ENCODE measurements around the gene NNMT.

The NNMT gene

GRCh38 chr11:114284914-114285313 lies 11.3 kb upstream of the NNMT start:
- no peak for DNase-seq (ENCODE audit: low read depth in 2 of 2)

DNA sequence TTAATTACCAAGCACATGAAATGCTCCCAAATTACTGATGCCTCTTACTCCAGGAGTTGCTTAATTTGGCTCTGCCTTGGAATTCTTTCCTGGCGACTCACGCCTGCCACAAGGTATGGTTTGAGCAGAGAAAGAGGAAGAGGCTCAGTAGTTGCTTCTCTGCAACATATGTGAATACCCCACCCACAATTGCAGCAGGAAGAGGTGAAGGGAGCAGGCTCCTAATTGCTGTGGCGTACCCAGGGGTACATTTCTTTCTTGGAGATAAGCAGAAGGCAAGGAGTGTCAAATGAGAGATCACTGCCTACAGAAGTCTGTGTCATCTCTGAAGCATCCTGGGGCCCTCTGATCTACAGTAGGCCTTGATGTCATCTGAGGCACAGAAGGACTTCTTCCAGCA lies 10.6 kb upstream of the NNMT start:
- DNase-seq (ENCODE audit: low read depth in 2 of 2), result no peak

DNA sequence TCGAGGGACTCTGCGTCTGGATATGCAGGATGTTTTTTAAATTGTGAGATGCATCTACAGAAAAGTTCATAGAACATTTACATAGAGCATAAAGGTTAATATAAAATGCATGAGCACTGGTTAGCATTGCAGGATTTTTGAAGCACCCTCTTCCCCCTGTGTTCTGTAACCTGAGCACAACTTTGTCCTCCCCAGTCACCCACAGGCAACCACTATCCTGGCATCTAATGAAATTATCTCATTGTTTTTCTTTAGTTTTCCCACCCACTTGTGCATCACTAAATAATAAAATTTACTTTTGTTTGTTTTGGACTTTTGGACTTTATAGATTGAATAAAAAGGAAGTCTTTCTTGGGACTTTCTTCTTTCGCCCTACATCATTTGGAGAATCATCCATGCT lies 10.0 kb upstream of the NNMT start:
- DNase-seq (ENCODE audit: low read depth in 2 of 2), result no peak

DNA sequence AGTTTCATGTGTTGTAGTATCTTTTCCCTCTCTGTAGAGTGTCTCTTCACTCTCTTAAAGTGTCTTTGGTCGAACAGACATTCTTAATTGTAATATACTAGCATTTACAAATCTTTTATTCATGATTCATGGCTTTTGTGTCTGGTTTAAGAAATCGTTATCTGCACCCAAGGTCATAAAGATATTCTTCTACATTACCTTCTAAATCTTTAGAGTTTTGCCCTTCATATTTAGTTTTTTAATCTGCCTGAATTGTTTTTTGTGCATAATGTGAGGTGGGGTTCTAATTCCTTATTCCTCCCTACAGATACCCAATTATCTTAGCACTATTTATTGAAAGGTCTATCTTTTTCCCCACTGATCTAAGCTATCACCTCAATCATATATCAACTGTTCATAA lies 9.0 kb upstream of the NNMT start:
- DNase-seq (ENCODE audit: low read depth in 2 of 2), result no peak

DNA sequence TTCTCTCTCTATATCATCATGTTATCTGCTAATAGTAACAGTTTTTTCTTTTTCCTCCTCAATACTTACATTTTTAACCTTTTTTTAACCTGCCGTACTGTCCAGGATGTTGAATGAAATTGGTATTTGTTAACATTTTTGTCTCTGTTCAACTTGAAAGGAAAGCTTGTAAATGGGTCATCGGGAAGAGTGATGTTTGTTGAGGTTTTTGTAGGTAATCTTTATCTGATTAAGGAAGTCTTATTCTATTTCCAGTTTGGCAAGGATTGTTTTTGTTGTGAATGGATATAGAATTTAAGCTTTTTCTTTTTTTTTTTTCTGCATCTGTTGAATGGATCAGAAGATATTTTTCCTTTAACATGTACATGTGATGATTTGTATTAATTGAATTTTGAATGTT lies 8.1 kb upstream of the NNMT start:
- DNase-seq (ENCODE audit: low read depth in 2 of 2), result no peak

DNA sequence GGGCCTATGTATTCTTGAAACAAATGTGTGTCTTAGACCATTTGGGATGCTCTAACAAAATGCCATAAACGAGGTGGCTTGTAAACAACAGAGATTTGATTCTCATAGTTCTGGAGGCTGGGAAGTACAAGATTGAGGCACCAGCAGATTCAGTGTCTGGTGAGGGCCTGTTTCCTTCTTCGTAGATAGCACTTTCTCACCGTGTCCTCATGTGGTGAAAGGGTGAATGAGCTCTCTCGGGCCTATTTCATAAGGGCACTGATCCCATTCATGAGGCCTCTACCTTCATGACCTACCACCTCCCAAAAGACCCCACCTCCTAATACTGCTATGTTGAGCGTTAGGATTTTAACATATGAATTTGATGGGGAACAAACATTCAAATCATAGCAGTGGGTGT lies 6.4 kb upstream of the NNMT start:
- no peak for DNase-seq (ENCODE audit: low read depth in 2 of 2)

DNA sequence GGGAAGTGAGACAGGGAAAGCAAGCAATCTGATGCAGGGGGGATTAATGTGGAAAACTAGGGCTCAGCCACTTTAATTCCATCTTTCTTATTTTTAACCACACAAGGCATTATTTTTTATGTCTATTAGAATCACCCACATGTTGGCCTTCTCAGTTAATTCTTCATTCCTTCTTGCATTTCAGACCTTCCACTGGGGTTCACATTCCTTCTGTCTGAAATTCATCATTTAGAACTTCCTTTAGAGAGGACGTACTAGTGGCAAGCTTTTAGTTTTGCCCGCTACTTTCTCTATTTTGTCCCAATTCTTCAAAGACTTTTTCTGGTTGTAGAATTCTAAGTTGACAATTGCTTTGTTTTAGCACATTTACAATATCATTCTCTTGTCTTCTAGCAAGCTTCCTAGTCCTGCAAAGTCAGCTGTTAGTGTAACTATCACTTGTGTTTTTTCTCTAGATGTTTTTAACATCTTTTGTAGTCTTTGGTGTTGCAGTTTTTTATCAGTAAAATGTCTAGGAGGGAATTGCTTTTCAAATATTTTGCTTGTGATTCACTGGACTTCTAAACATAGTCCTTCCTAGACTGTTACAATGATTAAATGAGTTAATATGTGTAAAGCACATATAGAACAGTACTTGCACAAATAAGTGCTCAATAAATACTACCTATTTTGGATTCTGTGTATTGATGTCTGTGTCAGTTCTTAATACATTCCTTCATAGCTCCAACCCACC lies 5.5 kb upstream of the NNMT start:
- no peak for DNase-seq (ENCODE audit: low read depth in 2 of 2)

- DNase-seq (ENCODE audit: low read depth in 2 of 2), result no peak
Measured at GRCh38 chr11:114291381-114291780, 4.8 kb upstream of the NNMT start.

DNA sequence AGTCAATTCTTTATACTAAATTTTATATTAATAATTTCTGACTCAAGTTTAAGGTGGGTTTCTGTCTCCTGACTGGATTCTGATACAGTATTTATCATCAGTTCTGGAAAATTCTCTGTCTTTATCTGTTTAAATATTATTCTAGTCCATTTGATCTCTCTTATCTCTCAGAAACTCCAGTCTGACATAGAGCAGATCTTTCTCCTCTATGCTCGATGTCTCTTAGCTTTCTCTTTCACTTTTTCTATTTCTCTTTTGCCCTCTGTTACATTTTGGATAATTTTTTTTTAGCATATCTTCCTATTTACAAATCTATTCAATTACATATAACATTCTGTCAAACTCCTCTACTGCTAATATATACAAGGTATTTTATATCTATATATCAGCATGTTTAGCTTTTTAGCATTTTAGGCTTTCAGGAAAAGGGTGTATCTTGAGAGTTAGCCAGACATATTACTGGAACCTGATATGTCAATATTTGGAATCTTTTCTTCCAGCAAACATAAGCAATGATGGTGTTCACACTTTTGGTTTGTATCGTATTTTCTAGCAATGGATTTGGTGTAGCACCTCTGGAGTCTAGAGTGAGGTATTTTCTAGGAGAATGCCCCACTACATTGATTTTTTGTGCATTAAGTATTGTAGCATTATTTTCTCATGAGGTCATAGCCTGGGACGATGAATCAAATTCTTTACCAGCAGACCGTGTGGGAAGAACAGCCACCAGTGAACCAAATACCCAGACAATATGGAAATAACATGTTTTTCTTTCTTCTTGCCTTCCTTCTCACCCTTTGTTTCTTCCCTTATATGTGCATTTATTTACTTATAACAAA lies 4.1 kb upstream of the NNMT start:
- DNase-seq (ENCODE audit: low read depth in 2 of 2), result no peak

DNA sequence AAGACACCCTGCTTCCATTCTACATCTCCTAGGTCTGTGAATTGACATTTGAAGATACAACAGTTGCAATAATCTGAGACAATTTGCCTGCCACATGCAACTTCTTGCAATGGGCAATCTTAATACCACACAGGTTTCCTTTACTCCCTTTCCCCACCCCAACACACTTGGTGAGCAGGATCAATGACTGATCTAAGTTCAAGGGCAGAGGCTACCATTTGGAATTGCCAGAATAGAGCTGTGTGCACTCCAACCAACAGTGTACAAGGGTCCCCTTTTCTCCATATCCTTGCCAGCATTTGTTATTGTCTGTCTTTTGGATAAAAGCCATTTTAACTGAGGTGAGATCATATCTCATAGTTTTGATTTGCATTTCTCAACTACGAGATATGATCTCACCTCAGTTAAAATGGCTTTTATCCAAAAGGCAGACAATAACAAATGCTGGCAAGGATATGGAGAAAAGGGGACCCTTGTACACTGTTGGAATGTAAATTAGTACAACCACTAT lies 2.9 kb upstream of the NNMT start:
- no peak for DNase-seq (ENCODE audit: low read depth in 2 of 2)

DNA sequence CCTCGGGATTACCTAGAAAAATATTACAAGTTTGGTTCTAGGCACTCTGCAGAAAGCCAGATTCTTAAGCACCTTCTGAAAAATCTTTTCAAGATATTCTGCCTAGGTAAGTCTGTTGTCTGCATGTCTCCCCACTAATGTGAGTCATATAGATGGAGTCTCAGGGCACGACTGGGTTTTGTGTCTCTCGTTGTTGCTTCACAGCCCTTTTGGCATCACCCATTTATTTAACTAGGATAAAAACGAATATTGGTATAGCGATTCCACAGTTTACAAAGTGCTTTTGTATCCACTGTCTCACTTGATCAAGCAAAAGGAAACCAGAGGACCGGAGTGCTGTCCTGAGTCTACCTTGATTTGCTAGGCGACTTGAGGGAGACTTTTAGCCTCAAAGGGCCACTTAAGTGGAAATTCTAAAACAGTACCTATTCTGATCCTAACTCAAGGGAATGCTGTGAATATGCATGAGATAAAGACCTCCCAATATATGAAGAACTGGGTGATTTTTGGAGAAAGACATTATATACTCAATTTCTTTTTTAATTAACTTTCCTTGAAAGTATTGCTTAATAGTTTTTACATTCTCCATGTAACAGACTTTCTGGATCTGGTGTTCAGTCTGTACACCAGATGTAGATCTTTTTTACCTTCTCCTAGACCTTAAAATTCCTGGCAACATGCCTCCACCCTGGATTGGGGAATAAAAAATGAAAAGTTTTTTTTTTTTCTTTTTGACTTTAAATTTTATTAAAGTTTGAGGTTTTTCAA lies 590 bp downstream of the NNMT start:
- no peak for DNase-seq (ENCODE audit: low read depth in 2 of 2)

DNA sequence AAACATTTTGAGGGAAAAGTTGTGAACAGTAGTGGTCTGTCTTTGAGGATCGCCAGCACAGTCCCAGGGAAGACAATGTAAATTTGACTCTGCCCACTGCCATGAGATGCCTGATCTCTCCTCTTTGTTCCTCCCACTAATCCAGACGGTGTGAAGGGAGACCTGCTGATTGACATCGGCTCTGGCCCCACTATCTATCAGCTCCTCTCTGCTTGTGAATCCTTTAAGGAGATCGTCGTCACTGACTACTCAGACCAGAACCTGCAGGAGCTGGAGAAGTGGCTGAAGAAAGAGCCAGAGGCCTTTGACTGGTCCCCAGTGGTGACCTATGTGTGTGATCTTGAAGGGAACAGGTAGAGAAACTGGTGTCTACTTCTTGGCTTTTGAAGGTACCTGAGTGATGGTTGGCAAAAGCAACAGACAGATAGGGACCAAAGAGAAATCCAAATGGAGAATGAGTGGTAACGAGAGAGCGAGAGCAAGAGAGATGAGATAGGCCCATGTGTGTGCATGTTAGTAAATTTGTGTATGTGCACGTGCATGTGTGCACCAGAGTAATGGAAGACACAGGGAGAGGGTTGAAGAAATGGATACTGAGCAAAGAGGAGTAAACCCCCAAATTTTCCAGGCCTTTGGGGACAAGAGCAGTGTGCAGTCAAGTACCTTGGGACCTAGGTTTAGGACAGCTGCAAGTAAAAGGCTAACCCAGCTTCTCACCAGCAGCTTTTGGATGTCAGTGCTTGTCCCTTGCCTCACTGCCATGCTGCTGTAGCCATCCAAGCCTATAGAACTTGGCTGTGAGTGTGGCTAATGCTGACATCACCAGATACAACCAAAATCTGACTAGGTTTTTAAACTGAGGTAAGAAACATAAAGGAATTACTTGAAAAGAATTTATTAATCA lies 1.9 kb downstream of the NNMT start:
- no peak for DNase-seq (ENCODE audit: low read depth in 2 of 2)

DNA sequence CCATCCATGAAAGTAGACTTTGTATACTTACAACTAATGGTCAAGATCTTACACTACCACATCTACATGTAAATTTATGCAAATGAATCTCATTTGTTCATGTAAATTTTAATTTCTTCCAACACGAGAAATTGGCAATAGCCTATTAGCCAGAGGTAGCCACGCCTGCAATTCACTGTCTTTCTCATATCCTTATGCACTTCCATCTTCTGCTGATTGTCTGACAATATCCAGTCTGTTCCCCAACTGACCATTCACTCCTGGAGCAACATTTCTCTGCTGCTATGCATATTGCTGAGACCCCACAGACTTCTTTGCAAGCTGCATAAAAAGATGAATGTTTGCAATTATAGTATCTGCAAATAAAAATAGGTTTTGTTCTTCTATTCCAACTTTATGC lies 2.5 kb downstream of the NNMT start:
- DNase-seq (ENCODE audit: low read depth in 2 of 2), result no peak

- no peak for DNase-seq (ENCODE audit: low read depth in 2 of 2)
Measured at GRCh38 chr11:114301088-114301487, 4.9 kb downstream of the NNMT start.

- no peak for DNase-seq (ENCODE audit: low read depth in 2 of 2)
Measured at GRCh38 chr11:114301927-114302326, 5.7 kb downstream of the NNMT start.

GRCh38 chr11:114302663-114303062 lies 6.5 kb downstream of the NNMT start:
- DNase-seq (ENCODE audit: low read depth in 2 of 2), result no peak

- no peak for DNase-seq (ENCODE audit: low read depth in 2 of 2)
Measured at GRCh38 chr11:114304065-114304464, 7.9 kb downstream of the NNMT start.

DNA sequence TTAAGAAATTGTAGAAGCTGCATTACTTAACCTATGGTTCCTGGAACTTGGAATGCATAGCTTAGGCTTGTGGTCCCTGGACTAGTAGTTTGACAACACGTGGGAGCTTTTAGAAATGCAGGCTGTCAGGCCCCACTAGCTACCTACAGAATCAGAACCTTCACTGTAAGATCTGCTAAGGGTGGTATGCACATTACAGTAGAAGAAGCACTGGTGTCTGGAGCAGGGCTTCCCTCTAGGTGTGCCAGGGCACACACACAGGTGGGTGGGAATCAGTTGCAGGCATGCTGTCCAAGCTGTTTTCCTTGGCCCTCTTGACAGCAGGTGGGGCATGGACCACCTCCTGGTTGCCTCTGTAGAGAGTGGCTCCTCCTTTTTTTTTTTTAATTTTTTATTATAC lies 8.8 kb downstream of the NNMT start:
- DNase-seq (ENCODE audit: low read depth in 2 of 2), result no peak

DNA sequence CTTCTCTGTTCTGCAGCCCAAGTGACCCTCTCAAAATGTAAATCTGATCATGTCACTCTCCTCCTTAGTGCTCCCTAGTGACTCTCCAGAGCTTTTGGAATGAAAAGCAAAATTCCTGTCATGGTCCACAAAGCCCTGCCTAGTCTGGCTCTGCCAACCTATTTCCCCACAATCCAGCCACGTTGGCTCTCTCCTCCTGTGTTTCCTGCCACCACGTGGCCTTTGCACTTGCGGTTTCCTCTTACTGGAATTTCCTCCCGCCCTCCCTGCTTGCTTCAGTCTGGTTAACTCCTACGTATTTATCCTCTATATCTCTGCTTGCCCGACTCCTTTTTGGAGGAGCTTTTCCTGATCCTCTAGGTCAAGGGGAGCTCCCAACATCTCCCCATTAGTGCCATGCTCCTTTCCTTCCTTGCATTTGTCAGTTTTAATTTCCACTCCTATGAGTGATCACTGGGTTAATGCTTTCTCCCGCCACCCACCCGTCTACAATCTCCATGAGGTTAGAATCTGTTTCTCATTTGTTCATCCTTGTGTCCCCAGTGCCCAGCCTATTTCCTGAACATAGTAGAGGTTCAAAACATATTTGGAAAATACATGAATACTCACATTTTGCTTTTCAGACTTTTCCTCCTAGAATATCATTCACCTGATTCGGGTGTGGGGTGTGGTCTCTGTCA lies 11.5 kb downstream of the NNMT start:
- no peak for DNase-seq (ENCODE audit: low read depth in 2 of 2)

GRCh38 chr11:114308689-114309089 lies 12.5 kb downstream of the NNMT start:
- no peak for DNase-seq (ENCODE audit: low read depth in 2 of 2)

DNA sequence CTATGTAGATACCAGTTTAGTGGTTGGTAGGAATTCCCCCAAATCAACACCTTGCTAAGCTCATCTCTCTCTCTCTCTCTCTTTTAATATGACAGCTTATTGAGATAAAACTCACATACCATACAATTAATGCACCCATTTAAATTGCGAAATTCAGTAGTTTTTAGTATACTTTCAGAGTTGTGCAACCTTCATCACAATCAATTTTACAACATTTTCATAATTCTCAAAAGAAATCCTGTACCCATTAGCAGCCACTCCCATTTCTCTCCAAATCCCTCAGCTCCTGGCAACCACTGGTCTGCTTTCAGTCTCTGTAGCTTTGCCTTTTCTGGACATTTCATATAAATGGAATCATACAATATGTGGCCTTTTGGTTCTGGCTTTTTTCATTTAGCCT lies 13.3 kb downstream of the NNMT start:
- DNase-seq (ENCODE audit: low read depth in 2 of 2), result no peak
